ENCODE results near the gene AGAP5. TPM values are rescaled to one million over a fixed set of nuclear protein-coding genes. Genes with fewer than 3 reads are reported as not detected.

Gene AGAP5
- total and polyA plus RNA-seq, 2 of the 4 experiments (the other 2 are of a cell fraction): 1.8 to 4.1 TPM

- peaks cover 23% of the 10 kb centered on the region for H3K4me1 ChIP-seq (ENCODE audit: control insufficient read depth, insufficient read depth, low read length)
- H3K14ac ChIP-seq (replicated peaks; ENCODE audit: low read depth, low read length): no peak overlapping the region
- DNase-seq: no peak
- WGBS, 2 experiments (ENCODE audit: extremely low coverage in 2 of 2, insufficient read length in 1 of 2): 32% methylated on average over 13 of the region's 32 CpGs; no CpG with 5 or more reads in 1 of the 2 experiments
- peak overlapping the region in 1 of 2 experiments; percentile 81; a peak in 1 of 4 replicates for H4K8ac ChIP-seq (ENCODE audit: low read depth in 2 of 2, low read length in 2 of 2)
- H2BK5ac ChIP-seq (ENCODE audit: low read depth, low read length, poor library complexity, severe bottlenecking): no peak overlapping the region
- H3K4me3 ChIP-seq (ENCODE audit: insufficient read depth, low read depth, low read length): peak overlapping the region; percentile 16; the same call in 1 of the 2 replicates
- intact Hi-C loops (cut with micrococcal nuclease): loop anchor here (10.0 kb wide), 1 partner anchor 233 kb away; the partner anchor contains the start of gene ANXA7
- H3K4me2 ChIP-seq (ENCODE audit: low read depth, low read length): no peak overlapping the region
- H3K79me1 ChIP-seq (ENCODE audit: low read depth in 1 of 2, low read length in 2 of 2): peaks cover 0 to 14% of the 10 kb centered on the region in 2 experiments; a peak in 2 of 4 replicates
- peak overlapping the region; percentile 2; the same call in 1 of the 2 replicates for H4K91ac ChIP-seq (ENCODE audit: insufficient read depth, low read depth, low read length)
- no peaks in the 10 kb centered on the region for H3K9me3 ChIP-seq (ENCODE audit: control insufficient read depth, insufficient read depth, low read length)
- H3K4ac ChIP-seq (ENCODE audit: low read depth, low read length): peak overlapping the region; percentile 34; the same call in 1 of the 2 replicates
- CTCF ChIA-PET: no interaction called here
- no peak overlapping the region; the same call in 2 of the 3 replicates for H2BK15ac ChIP-seq (ENCODE audit: low read depth, low read length)
- no peak overlapping the region for H3K23ac ChIP-seq (ENCODE audit: low read depth, low read length)
- no peak overlapping the region for H3K56ac ChIP-seq (ENCODE audit: extremely low read depth, insufficient read depth, low read length)
- TF ChIP-seq, protein P1, sequence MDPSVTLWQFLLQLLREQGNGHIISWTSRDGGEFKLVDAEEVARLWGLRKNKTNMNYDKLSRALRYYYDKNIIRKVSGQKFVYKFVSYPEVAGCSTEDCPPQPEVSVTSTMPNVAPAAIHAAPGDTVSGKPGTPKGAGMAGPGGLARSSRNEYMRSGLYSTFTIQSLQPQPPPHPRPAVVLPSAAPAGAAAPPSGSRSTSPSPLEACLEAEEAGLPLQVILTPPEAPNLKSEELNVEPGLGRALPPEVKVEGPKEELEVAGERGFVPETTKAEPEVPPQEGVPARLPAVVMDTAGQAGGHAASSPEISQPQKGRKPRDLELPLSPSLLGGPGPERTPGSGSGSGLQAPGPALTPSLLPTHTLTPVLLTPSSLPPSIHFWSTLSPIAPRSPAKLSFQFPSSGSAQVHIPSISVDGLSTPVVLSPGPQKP (IDR thresholded peaks at IDR 0.05; ENCODE audit: borderline replicate concordance, low read depth, low read length): no peak
- TF ChIP-seq SMC3 (IDR thresholded peaks at IDR 0.05; ENCODE audit: low read depth, low read length) (no peak), MAZ (IDR thresholded peaks at IDR 0.05; ENCODE audit: borderline replicate concordance, low read depth, low read length) (no peak), CTCF (conservative IDR thresholded peaks at IDR 0.05; ENCODE audit: low read depth, low read length) (no peak), POLR2A (IDR thresholded peaks at IDR 0.05; ENCODE audit: low read depth, low read length) (no peak), MAFK (IDR thresholded peaks at IDR 0.05; ENCODE audit: low read depth, low read length) (no peak), BHLHE40 (IDR thresholded peaks at IDR 0.05; ENCODE audit: low read depth, low read length) (no peak), FOS (IDR thresholded peaks at IDR 0.05; ENCODE audit: low read depth, low read length) (no peak)
- no peak overlapping the region for H3K27ac ChIP-seq (ENCODE audit: insufficient read depth, low read length)
- H2AFZ ChIP-seq (replicated peaks; ENCODE audit: low read length, poor library complexity): peak overlapping the region; percentile 83
- H3K9ac ChIP-seq (ENCODE audit: low read depth, low read length): no peak overlapping the region
- H3K9me1 ChIP-seq (ENCODE audit: insufficient read depth, low read length): peaks cover 25% of the 10 kb centered on the region
- no peaks in the 10 kb centered on the region for H4K20me1 ChIP-seq (ENCODE audit: insufficient read depth, low read length)
- no peak for ATAC-seq (ENCODE audit: low read depth)
- no peaks in the 10 kb centered on the region for H3K36me3 ChIP-seq (ENCODE audit: control insufficient read depth, insufficient read depth, low read length)
- H2BK120ac ChIP-seq (ENCODE audit: low read depth, low read length): 0 out of 2 replicates have a peak overlapping the region, but pooled peaks have one; percentile 7
- no TSS peak for BruUV-seq (replicated peaks)
- H4K5ac ChIP-seq (ENCODE audit: low read depth, low read length): peak overlapping the region; percentile 43; the same call in 1 of the 2 replicates
- in situ Hi-C loops (cut with MboI; ENCODE audit: low sequenced_read_pairs): loop anchor here (25.0 kb wide), 1 partner anchor 385 kb away; the partner anchor contains the start of gene MRPS16
- no peaks in the 10 kb centered on the region for H3K27me3 ChIP-seq (ENCODE audit: control insufficient read depth, insufficient read depth, low read length)
- peak overlapping the region; percentile 48 for H2BK20ac ChIP-seq (ENCODE audit: low read depth, low read length)
- H2AK9ac ChIP-seq (replicated peaks; ENCODE audit: low read depth, low read length, poor library complexity): no peak overlapping the region
- H3K18ac ChIP-seq (ENCODE audit: low read depth, low read length): no peak overlapping the region
- dilution Hi-C loops (cut with HindIII; ENCODE audit: low sequenced_read_pairs, unreplicated experiment): no loop called here
- H2AK5ac ChIP-seq (ENCODE audit: low read depth, low read length): peak overlapping the region; percentile 37; the same call in 1 of the 2 replicates
- POLR2A ChIA-PET (ENCODE audit: unreplicated experiment): no interaction called here
These were observed 50.6 kb downstream of the AGAP5 start for GRCh38 chr10:73647211-73647874.
